Measurements from ENCODE around the gene OR13C8. TPM values are rescaled to one million over a fixed set of nuclear protein-coding genes. Genes with fewer than 3 reads are reported as not detected.
A peak's percentile ranks its signal among the peaks of the same experiment; 100 is the strongest.
"Not testable (repeated sequence)": the region's sequence is repeated elsewhere in the genome, so short reads cannot be mapped to it uniquely, and the experiment has no call there.

Gene OR13C8
- total RNA-seq, 1 donor from 2014 or later: not detected

DNA sequence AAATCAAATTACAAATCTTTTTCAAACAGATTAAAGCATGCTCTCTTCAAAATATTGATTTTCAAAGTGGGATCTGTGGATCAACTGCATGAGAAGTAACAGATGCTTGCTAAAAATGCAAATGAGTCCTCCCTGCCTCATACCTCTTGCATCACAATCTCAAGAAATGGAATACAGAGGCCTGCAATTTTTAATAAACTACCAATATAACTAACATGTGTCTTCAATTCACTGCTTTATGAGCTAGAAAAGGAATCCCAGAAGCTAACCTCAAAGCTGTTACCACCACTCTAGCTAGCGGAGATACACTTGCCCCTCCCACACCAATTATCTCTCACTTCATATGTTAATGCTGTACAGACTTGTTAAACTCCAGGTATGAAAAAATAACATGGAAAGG, 20.7 kb downstream of the OR13C8 start:
- Mint-ChIP-seq H3K4me3 (ENCODE audit: unreplicated experiment) (no peak overlapping the region), H3K36me3 (ENCODE audit: unreplicated experiment) (no peaks in the 10 kb centered on the region), H3K9me3 (ENCODE audit: unreplicated experiment) (no peaks in the 10 kb centered on the region), H3K27me3 (ENCODE audit: unreplicated experiment) (peaks cover 2% of the 10 kb centered on the region), H3K27ac (ENCODE audit: unreplicated experiment) (no peak overlapping the region), H3K4me1 (ENCODE audit: unreplicated experiment) (no peaks in the 10 kb centered on the region)
- TF ChIP-seq, protein P1, sequence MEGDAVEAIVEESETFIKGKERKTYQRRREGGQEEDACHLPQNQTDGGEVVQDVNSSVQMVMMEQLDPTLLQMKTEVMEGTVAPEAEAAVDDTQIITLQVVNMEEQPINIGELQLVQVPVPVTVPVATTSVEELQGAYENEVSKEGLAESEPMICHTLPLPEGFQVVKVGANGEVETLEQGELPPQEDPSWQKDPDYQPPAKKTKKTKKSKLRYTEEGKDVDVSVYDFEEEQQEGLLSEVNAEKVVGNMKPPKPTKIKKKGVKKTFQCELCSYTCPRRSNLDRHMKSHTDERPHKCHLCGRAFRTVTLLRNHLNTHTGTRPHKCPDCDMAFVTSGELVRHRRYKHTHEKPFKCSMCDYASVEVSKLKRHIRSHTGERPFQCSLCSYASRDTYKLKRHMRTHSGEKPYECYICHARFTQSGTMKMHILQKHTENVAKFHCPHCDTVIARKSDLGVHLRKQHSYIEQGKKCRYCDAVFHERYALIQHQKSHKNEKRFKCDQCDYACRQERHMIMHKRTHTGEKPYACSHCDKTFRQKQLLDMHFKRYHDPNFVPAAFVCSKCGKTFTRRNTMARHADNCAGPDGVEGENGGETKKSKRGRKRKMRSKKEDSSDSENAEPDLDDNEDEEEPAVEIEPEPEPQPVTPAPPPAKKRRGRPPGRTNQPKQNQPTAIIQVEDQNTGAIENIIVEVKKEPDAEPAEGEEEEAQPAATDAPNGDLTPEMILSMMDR (IDR thresholded peaks at IDR 0.05): no peak
- DNase-seq (ENCODE audit: extremely low spot score, unreplicated experiment): no peak

GRCh38 chr9:104598749-104599148, 29.8 kb downstream of the OR13C8 start:
- not testable (repeated sequence) for H3K36me3 Mint-ChIP-seq (ENCODE audit: unreplicated experiment); H3K4me3 Mint-ChIP-seq (ENCODE audit: unreplicated experiment); H3K4me1 Mint-ChIP-seq (ENCODE audit: unreplicated experiment); DNase-seq (ENCODE audit: extremely low spot score, unreplicated experiment); H3K27me3 Mint-ChIP-seq (ENCODE audit: unreplicated experiment); H3K9me3 Mint-ChIP-seq (ENCODE audit: unreplicated experiment); H3K27ac Mint-ChIP-seq (ENCODE audit: unreplicated experiment)

DNA sequence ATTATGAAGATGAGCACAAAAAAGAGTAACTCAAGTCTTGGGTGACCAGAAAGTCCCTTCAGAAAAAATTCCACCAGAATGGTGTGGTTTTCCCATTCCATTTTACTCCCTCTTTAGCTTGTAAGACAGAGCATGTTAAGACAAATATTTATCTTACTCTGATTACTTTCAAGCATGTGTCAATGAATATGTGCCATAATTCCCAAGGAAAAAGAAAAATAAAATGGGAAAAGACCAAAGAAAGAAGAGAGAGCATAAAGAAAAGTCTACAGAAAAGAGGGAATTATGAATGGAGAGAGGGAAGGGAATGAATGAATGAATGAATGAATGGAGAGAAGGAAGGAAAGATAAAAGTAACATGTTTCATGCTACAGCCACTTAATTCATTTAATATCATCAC, 30.3 kb downstream of the OR13C8 start, which contains the start of gene OR13C5:
Gene OR13C5 (minus strand): TSS at position 101 of the 400 bp plus-strand sequence. CDS start 0 bp downstream, at position 101.
- H3K4me3 Mint-ChIP-seq (ENCODE audit: unreplicated experiment); DNase-seq (ENCODE audit: extremely low spot score, unreplicated experiment); H3K9me3 Mint-ChIP-seq (ENCODE audit: unreplicated experiment); H3K4me1 Mint-ChIP-seq (ENCODE audit: unreplicated experiment); H3K27ac Mint-ChIP-seq (ENCODE audit: unreplicated experiment); H3K27me3 Mint-ChIP-seq (ENCODE audit: unreplicated experiment); H3K36me3 Mint-ChIP-seq (ENCODE audit: unreplicated experiment): not testable (repeated sequence)

DNA sequence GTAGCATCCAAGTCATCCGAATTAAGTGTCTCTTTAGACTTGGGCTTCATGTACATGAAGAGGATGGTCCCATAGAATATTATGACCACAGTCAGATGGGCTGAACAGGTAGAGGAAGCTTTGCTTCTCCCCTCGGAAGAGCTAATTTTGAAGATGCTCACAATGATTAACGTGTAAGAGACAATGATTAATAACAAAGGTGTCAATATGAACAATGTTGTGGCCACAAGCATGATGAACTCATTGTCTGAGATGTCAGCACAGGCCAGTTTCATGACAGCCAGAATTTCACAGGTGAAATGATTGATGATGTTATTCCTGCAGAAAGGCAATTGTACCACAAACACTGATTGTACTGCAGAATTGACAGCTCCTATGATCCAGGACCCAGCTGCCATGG, 35.8 kb downstream of the OR13C8 start:
- Mint-ChIP-seq H3K9me3 (ENCODE audit: unreplicated experiment) (no peaks in the 10 kb centered on the region), H3K4me3 (ENCODE audit: unreplicated experiment) (no peak overlapping the region), H3K27ac (ENCODE audit: unreplicated experiment) (no peak overlapping the region), H3K4me1 (ENCODE audit: unreplicated experiment) (no peaks in the 10 kb centered on the region), H3K36me3 (ENCODE audit: unreplicated experiment) (no peaks in the 10 kb centered on the region), H3K27me3 (ENCODE audit: unreplicated experiment) (peaks cover 13% of the 10 kb centered on the region)
- no peak for DNase-seq (ENCODE audit: extremely low spot score, unreplicated experiment)
- TF ChIP-seq, protein P1 (IDR thresholded peaks at IDR 0.05): no peak

DNA sequence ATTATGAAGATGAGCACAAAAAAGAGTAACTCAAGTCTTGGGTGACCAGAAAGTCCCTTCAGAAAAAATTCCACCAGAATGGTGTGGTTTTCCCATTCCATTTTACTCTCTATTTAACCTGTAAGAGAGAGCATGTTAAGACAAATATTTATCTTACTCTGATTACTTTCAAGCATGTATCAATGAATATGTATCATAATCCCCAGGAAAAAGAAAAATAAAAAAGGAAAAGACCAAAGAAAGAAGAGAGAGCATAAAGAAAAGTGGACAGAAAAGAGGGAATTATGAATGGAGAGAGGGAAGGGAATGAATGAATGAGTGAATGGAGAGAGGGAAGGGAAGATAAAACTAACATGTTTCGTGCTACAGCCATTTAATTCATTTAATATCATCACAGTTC, 36.6 kb downstream of the OR13C8 start, which contains the start of gene OR13C2:
Gene OR13C2 (minus strand): TSS at position 101 of the 400 bp plus-strand sequence. CDS start 0 bp downstream, at position 101.
- not testable (repeated sequence) for H3K36me3 Mint-ChIP-seq (ENCODE audit: unreplicated experiment); H3K4me3 Mint-ChIP-seq (ENCODE audit: unreplicated experiment); H3K9me3 Mint-ChIP-seq (ENCODE audit: unreplicated experiment); H3K27ac Mint-ChIP-seq (ENCODE audit: unreplicated experiment); DNase-seq (ENCODE audit: extremely low spot score, unreplicated experiment); H3K4me1 Mint-ChIP-seq (ENCODE audit: unreplicated experiment)
- peaks cover 13% of the 10 kb centered on the region for H3K27me3 Mint-ChIP-seq (ENCODE audit: unreplicated experiment)

DNA sequence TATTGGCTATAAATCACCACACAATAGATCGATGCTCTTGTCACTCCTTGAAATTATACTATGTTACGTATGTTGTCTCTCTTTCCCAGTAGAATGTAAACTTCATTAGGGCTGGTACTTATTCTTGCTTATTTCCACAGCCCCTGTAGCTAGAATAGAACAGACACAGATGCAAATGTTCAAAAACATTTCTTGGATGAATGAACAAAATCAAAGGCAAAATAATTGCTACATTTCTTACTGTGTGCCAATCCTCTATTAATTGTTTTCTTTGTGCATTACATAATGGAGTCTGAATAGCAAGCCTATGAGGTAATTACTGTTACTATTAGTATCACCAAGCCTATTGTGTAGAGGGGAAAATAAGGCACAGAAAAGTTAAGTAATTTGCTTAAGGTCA, 37.2 kb downstream of the OR13C8 start:
- Mint-ChIP-seq H3K36me3 (ENCODE audit: unreplicated experiment) (no peaks in the 10 kb centered on the region), H3K4me1 (ENCODE audit: unreplicated experiment) (no peaks in the 10 kb centered on the region), H3K27ac (ENCODE audit: unreplicated experiment) (no peak overlapping the region), H3K27me3 (ENCODE audit: unreplicated experiment) (peaks cover 13% of the 10 kb centered on the region), H3K4me3 (ENCODE audit: unreplicated experiment) (no peak overlapping the region), H3K9me3 (ENCODE audit: unreplicated experiment) (no peaks in the 10 kb centered on the region)
- no peak for DNase-seq (ENCODE audit: extremely low spot score, unreplicated experiment)
- TF ChIP-seq, protein P1 (IDR thresholded peaks at IDR 0.05): no peak

DNA sequence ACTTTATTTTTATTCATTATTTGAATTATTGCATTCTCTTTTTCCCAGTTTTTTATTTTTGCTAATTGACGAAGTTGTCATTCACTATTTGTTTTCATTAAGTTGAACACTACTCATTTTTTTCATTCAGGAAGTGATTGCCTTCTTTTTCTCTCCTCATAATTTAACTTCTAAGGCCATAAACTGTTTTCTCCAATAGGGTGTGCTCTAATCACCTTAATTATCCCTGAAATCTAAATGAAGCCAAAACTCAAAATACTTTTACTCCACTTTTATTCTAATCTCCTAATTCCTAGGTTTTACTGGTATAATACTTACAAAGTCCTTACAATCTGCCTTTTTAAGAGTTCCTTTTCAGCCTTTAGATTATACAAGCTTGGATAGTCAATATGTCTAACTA, 39.4 kb downstream of the OR13C8 start:
- no peak overlapping the region for H3K27ac Mint-ChIP-seq (ENCODE audit: unreplicated experiment)
- no peak overlapping the region for H3K4me3 Mint-ChIP-seq (ENCODE audit: unreplicated experiment)
- peaks cover 16% of the 10 kb centered on the region for H3K27me3 Mint-ChIP-seq (ENCODE audit: unreplicated experiment)
- no peaks in the 10 kb centered on the region for H3K36me3 Mint-ChIP-seq (ENCODE audit: unreplicated experiment)
- DNase-seq (ENCODE audit: extremely low spot score, unreplicated experiment): no peak
- H3K9me3 Mint-ChIP-seq (ENCODE audit: unreplicated experiment): no peaks in the 10 kb centered on the region
- H3K4me1 Mint-ChIP-seq (ENCODE audit: unreplicated experiment): no peaks in the 10 kb centered on the region
- TF ChIP-seq, protein P1 (IDR thresholded peaks at IDR 0.05): peak; percentile 32

Data from osteocyte (in vitro differentiated cells).